ENCODE data around the gene COL23A1.

DNA sequence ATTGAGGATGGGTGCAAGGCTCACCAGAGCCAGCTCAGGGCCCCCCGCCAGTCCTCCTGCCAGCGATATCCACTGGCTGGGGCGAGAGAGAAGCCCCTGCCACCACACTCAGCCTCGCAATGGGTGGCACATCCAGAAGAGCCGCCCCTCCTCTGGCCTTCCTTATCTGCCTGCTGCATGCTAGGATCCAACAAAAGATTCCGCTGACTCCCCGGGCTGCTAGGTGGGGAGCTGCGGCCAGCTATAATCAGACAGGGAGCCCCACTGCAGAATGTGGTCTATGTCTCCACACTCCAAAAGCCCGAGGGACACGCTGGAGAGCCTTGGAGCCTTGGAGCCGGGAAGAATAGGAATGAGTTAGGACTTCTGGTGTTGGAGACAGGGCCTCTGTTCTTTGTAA lies 32.8 kb downstream of the COL23A1 start:
- TF ChIP-seq, protein P1, sequence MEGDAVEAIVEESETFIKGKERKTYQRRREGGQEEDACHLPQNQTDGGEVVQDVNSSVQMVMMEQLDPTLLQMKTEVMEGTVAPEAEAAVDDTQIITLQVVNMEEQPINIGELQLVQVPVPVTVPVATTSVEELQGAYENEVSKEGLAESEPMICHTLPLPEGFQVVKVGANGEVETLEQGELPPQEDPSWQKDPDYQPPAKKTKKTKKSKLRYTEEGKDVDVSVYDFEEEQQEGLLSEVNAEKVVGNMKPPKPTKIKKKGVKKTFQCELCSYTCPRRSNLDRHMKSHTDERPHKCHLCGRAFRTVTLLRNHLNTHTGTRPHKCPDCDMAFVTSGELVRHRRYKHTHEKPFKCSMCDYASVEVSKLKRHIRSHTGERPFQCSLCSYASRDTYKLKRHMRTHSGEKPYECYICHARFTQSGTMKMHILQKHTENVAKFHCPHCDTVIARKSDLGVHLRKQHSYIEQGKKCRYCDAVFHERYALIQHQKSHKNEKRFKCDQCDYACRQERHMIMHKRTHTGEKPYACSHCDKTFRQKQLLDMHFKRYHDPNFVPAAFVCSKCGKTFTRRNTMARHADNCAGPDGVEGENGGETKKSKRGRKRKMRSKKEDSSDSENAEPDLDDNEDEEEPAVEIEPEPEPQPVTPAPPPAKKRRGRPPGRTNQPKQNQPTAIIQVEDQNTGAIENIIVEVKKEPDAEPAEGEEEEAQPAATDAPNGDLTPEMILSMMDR (conservative IDR thresholded peaks at IDR 0.05; ENCODE audit: low read depth in 2 of 2) = no peak
- TF ChIP-seq ZNF331 (CRISPR knock-in tag; IDR thresholded peaks at IDR 0.05; ENCODE audit: low read depth) = no peak

All from GM23338 (cell line).